Stomach smooth muscle (tissue), 2 donors: Measurements from ENCODE around the gene SPATA13.
"Not testable (repeated sequence)": the region's sequence is repeated elsewhere in the genome, so short reads cannot be mapped to it uniquely, and the experiment has no call there.

Experiments used
- H3K27ac ChIP-seq: one replicate; pipeline ENCODE4 v1.7.0; 2013; ENCODE audit warnings: mild to moderate bottlenecking, low read length, inconsistent platforms
- H3K27me3 ChIP-seq, 2 donors: one replicate each; pipeline ENCODE4 v1.7.0; 2013; ENCODE audit warnings: low read length in 2 of 2; ENCODE audit not compliant: insufficient read depth in 2 of 2, control insufficient read depth in 1 of 2
- H3K36me3 ChIP-seq, 2 donors: one replicate each; pipeline ENCODE4 v1.7.0; 2013; ENCODE audit warnings: low read length in 2 of 2; ENCODE audit not compliant: control insufficient read depth in 2 of 2, insufficient read depth in 2 of 2
- H3K4me1 ChIP-seq: one replicate; pipeline ENCODE4 v1.7.0; 2013; ENCODE audit warnings: low read length; ENCODE audit not compliant: control insufficient read depth, insufficient read depth
- H3K4me3 ChIP-seq, 2 donors: one replicate each; pipeline ENCODE4 v1.7.0; 2013; ENCODE audit warnings: low read length in 2 of 2
- H3K9ac ChIP-seq, 2 donors: one replicate each; pipeline ENCODE4 v1.7.0; 2013; ENCODE audit warnings: low read length in 2 of 2, mild to moderate bottlenecking in 1 of 2
- H3K9me3 ChIP-seq, 2 donors: one replicate each; pipeline ENCODE4 v1.7.0; 2013; ENCODE audit warnings: low read length in 2 of 2; ENCODE audit not compliant: control insufficient read depth in 2 of 2
- donor health status: healthy.
- donor health status: Pancreatic carcinoma.

Gene SPATA13

DNA sequence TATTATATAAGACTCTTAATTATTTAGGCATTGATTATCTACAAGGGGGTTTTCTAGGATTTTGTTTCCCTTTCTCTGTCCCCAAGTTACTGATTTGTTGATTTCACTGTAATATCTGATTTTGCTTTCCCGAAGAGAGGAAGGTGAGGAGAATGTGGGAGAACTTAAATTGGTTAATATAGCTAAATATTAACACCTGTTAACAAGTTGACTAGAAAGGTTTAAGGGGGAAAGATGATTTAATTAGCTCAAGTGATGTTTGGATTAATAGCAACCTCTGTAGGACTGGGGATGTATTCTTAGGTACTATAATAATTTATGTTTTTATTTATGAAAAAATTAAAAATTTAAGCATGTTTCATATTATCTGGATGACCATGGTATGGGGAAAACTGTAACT lies 35.1 kb downstream of the SPATA13 start:
- Histone ChIP-seq H3K27me3 (no peaks in the 10 kb centered on the region), H3K4me1 (peaks cover 3% of the 10 kb centered on the region), H3K27ac (no peak overlapping the region), H3K9ac (no peak overlapping the region), H3K36me3 (no peaks in the 10 kb centered on the region), H3K4me3 (no peak overlapping the region), H3K9me3 (no peaks in the 10 kb centered on the region)

DNA sequence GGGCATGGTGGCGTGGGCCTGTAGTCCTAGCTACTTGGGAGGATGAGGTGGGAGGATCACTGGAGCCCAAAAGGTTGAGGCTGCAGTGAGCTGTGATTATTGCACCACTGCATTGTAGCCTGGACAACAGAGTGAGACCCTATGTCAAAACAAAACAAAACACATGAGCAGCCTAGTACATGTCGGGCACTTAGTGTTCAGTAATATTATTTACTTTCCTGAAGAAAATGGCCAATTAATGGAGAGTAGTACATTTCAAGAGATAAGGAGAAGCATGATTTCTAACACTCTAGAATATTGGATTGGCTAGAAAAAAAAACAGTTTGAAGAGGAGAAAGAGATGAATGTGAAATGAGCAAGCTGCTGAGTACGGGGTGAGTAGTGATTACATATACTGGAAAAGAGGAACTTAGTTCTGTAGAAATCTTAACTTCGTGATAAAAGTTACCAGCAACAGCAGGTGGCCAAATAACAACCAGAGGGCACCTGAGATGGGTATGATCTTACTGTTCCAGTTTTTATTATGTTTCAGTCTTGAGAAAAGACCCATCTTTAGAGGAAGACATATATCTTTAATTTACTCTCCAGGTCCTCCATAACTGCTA lies 36.2 kb downstream of the SPATA13 start:
- Histone ChIP-seq H3K4me1 (peaks cover 3% of the 10 kb centered on the region), H3K9ac (no peak overlapping the region), H3K27me3 (no peaks in the 10 kb centered on the region), H3K9me3 (no peaks in the 10 kb centered on the region), H3K4me3 (no peak overlapping the region), H3K27ac (no peak overlapping the region), H3K36me3 (no peaks in the 10 kb centered on the region)

DNA sequence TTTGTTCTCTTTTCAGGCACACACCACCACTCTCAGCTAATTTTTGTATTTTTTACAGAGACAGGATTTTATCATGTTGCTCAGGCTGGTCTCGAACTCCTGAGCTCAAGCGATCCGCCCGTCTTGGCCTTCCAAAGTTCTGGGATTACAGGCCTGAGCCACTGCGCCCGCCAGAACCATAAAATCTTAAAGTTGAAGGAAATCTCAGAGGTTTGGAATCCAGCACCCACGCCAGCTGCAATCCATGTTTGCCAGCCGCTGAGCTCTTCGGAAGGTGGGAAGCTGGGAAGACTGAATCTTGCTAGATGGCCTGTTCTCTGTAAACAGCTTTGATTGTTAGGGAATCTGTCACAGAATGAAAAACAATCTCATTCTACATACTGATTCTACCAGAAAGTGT lies 38.5 kb downstream of the SPATA13 start:
- Histone ChIP-seq H3K9me3 (no peaks in the 10 kb centered on the region), H3K9ac (no peak overlapping the region), H3K4me1 (peaks cover 8% of the 10 kb centered on the region), H3K27me3 (no peaks in the 10 kb centered on the region), H3K36me3 (no peaks in the 10 kb centered on the region), H3K4me3 (no peak overlapping the region), H3K27ac (peak overlapping the region; percentile 0)

DNA sequence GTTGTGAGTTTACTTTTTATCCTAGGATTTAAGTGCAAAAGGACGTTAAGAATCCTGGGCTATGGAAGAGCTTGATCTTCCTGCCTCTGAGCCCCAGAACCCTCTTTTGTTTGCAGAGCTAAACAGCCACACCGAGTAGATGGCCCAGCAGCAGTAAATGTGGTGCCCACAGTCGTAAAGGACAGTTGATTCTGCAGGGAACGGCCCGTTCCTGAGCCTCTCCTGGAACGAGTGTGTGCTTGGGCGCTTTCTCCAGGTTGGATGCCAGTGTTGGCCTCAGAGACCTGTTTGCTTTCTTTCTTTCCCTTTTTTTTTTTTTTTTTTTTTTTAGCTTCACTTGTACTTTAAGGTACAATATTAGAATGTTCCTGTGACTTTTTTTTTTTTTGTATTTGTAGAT lies 41.7 kb downstream of the SPATA13 start:
- H3K27me3 ChIP-seq, result no peaks in the 10 kb centered on the region
- H3K9ac ChIP-seq, result no peak overlapping the region
- H3K9me3 ChIP-seq, result no peaks in the 10 kb centered on the region
- no peaks in the 10 kb centered on the region for H3K36me3 ChIP-seq
- H3K27ac ChIP-seq, result no peak overlapping the region
- peaks cover 8% of the 10 kb centered on the region for H3K4me1 ChIP-seq
- no peak overlapping the region for H3K4me3 ChIP-seq

DNA sequence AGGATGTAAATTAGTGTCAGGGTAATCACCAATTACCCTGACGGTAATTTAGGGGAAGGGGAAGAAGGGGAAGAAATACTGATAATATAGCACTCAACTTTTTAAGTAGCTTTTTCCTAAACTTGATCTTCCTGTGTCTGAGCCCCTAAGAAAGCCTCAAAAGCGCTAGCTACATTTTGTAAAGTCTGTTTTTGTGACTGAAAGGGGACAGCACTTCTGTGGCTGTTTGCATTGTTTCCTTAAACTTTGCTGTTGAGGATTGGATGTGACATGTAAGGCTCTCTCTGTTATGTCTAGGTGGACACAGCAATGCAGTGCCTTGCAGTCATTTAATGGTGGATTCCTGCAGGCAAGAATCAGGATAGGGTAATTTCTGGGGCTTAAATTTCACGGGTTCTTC lies 42.8 kb downstream of the SPATA13 start:
- H3K4me3 ChIP-seq, result no peak overlapping the region
- peaks cover 13% of the 10 kb centered on the region for H3K4me1 ChIP-seq
- no peak overlapping the region for H3K27ac ChIP-seq
- H3K9me3 ChIP-seq, result no peaks in the 10 kb centered on the region
- no peaks in the 10 kb centered on the region for H3K27me3 ChIP-seq
- no peaks in the 10 kb centered on the region for H3K36me3 ChIP-seq
- H3K9ac ChIP-seq, result no peak overlapping the region

DNA sequence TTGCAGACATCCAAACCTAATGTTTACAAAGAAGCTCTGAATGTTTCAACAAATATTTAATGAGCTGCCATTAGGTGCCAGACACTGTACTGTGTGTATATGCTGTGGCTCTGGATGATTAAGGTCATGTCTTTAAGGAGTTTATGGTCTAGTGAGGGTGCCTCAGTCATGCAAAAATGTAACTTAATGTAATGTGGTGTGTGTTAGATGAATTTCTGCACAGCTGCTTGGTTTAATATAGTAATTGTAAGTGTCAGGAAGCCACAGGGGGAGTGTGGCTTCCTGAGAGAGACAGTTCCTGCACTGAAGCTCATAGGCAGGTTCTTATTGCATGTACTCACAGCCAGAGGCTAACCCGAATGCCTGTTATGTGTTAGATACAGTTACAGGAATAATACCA lies 43.3 kb downstream of the SPATA13 start:
- H3K4me3 ChIP-seq, result peak overlapping the region in 1 of 2 donors; percentile 40
- no peak overlapping the region for H3K9ac ChIP-seq
- H3K27me3 ChIP-seq, result no peaks in the 10 kb centered on the region
- H3K9me3 ChIP-seq, result no peaks in the 10 kb centered on the region
- no peak overlapping the region for H3K27ac ChIP-seq
- peaks cover 11% of the 10 kb centered on the region for H3K4me1 ChIP-seq
- H3K36me3 ChIP-seq, result no peaks in the 10 kb centered on the region

DNA sequence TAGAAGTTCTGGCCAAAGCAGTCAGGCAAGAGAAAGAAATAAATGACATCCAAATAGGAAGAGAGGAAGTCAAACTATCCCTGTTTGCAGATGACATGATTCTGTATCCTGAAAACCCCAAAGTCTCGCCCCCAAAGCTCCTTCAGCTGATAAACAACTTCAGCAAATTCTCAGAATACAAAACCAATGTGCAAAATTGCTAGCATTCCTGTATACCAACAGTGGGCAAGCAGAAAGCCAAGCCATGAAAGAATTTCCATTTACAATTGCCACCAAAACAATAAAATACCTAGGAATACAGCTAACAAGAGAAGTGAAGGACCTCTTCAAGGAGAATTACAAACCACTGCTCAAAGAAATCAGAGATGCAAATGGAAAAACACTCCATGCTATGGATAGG lies 44.6 kb downstream of the SPATA13 start:
- H3K4me1 ChIP-seq, result peaks cover 11% of the 10 kb centered on the region
- H3K27me3 ChIP-seq, H3K9ac ChIP-seq, H3K4me3 ChIP-seq, H3K36me3 ChIP-seq, H3K9me3 ChIP-seq, H3K27ac ChIP-seq: not testable (repeated sequence)

DNA sequence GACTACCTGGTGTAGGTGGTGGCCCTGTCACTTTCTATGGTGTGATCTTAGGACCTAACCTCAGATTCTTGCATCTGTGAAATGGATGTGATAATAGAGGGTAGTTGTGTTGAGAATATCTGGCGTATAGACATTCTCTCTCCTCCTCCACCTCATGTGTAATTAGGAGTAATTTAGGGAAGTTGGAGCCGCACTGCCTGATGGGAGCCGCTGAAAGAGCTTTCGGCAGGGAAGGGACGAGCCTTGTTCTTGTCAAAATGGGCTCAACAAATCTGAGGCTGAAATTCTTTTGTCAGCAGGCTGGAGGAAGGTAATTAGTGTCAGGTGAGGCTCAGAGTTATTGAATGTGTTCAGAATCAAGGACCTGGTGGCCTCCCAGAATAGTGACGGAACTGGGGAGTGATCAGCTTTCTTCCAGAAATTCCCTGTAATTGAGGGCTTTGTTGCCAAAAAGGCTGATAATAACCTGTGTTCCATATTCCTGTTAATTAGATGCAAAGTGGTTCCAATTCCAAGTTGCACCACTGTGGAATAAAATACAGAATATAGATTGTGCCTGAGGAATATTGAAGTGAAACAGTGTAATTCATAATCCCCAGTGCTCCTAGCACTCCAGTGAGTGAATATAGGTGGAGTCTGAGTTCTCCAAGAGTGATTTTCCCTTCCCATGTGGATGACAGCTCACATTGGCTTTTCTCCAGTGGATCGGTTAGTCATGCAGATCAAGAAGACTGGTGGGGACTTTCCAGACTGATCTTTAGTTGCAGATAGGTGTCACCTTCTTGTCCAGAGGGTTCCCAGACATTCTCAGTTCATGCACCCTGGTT lies 47.5 kb downstream of the SPATA13 start:
- Histone ChIP-seq H3K27ac (no peak overlapping the region), H3K4me3 (no peak overlapping the region), H3K27me3 (no peaks in the 10 kb centered on the region), H3K36me3 (no peaks in the 10 kb centered on the region), H3K9me3 (no peaks in the 10 kb centered on the region), H3K4me1 (peaks cover 11% of the 10 kb centered on the region), H3K9ac (no peak overlapping the region)

DNA sequence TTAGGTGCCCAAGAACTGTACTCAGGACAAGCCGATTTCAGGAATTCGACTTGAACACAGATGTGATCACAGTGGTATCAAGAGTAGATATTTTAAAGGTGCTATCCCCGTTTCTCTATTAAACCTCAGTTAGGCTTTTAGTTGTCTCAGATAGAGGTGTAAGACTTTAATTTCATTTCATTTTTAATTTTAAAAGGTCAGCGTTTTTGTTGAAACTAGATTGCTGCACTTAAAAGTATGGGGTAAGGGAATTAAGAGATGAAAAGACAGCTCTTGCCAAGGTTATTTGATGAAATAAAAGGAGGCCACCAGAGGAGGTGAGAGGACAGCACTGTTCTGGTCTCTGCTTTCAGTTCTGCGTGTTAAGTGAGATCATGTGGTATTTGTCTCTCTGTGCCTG lies 48.6 kb downstream of the SPATA13 start:
- no peaks in the 10 kb centered on the region for H3K9me3 ChIP-seq
- no peaks in the 10 kb centered on the region for H3K36me3 ChIP-seq
- no peaks in the 10 kb centered on the region for H3K27me3 ChIP-seq
- H3K9ac ChIP-seq, result no peak overlapping the region
- peaks cover 6% of the 10 kb centered on the region for H3K4me1 ChIP-seq
- no peak overlapping the region for H3K27ac ChIP-seq
- no peak overlapping the region for H3K4me3 ChIP-seq

DNA sequence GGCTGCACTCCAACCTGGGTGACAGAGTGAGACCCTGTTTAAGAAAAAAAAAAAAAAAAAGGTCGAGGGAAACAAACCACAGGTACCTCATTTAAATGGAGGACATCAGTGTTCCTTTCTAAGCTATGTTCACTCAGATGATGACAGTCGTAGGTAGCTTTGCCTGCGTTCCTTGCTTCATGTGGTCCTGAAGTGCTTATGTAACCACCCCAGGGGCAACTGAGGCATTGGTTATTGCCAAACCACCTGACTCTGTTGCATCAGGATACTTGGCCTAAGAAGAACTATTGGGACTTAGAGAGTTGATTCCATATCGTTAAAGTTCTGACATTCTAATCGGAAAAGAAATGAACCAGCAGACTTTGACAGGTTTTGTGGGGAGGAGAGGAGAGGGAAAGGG lies 51.7 kb downstream of the SPATA13 start:
- peaks cover 19% of the 10 kb centered on the region for H3K4me1 ChIP-seq
- H3K36me3 ChIP-seq, result no peaks in the 10 kb centered on the region
- no peaks in the 10 kb centered on the region for H3K27me3 ChIP-seq
- H3K9ac ChIP-seq, result no peak overlapping the region
- no peaks in the 10 kb centered on the region for H3K9me3 ChIP-seq
- no peak overlapping the region for H3K4me3 ChIP-seq
- H3K27ac ChIP-seq, result no peak overlapping the region

DNA sequence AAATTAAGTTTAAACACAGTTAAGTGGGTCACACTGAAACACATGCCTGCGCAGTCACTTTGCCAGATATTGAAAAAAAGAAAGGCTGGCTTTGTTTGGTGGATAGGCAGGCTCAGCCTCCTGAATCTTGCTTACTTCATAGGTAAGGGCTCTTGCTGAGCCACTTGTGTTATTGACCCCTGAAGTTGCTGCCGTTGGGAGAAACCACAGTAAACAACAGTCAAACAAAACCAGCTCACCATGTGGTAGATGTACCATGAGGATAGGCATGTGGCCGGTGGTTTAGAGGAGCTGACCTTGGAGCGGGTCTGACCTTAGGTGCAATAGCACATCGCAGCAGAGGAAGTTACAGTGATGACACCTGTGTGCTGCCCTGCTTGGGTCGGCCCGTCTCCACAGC lies 52.2 kb downstream of the SPATA13 start:
- Histone ChIP-seq H3K9ac (no peak overlapping the region), H3K4me3 (no peak overlapping the region), H3K27me3 (no peaks in the 10 kb centered on the region), H3K4me1 (peaks cover 22% of the 10 kb centered on the region), H3K36me3 (no peaks in the 10 kb centered on the region), H3K27ac (no peak overlapping the region), H3K9me3 (no peaks in the 10 kb centered on the region)
